GM18526 (cell line): ENCODE results near the gene BTRC.

ENCODE experiments used
- POLR2A ChIP-seq: IDR thresholded peaks from 3 replicates; pipeline ENCODE4 v1.6.1; 2011; ENCODE audit not compliant: insufficient read length; ENCODE audit errors: extremely low read depth

The BTRC gene

DNA sequence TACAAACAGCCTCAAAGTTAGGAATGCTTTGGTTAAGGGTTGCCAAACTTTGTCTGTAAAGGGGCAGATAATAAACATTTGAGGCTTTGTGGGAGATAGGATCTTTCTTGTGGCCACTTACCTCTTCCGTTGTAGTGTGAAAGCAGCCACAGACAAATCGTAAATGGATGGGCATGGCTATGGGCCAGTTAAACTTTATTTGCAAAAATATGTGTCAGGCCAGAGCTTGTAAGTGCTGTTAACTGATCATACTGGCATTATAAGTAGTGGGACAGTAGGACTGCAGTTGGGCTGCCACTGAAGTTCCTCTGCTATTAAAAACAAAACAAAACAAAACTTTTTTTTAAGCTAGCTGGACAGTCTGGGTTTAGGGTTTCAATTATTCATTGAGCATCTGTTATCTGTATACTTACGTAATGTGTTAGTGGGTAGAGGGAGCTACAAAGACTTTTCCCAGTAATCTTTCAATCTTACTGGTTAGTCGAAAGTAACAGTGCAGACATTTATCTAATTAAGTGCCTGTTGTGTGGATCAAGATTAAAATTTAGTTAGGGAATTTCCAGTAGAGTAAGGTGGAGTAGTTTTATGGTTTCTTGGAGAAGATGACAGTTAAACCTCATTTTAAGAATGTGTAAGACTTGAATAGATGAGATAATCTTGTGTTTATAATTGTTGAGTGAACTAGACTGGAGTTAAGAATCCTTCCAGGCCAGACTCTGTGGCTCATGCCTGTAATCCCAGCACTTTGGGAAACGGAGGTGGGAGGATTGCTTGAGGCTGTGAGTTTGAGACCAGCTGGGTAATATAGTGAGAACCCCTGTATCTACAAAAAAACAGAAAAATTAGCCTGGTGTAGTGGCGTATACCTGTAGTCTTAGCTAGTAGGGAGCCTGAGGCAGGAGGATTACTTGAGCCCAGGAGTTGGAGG lies 100.1 kb downstream of the BTRC start:
- TF ChIP-seq POLR2A: no peak

DNA sequence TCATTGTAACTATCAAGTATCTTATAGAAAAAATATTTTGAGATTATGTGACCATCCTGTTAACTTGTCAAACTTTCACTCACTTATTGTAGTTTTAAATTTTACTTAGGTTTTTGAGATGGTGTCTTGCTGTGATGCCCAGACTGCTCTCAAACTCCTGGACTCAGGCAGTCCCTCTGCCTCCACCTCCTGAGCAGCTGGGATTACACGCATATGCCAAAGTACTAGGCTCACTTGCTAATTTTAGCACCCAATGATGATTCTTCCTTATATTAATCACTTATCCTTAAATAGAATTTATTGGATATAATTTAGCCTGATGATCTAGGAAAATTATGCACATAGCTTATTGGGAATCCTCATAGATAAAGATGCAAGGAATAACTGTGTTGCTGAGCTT lies 104.9 kb downstream of the BTRC start:
- no peak for TF ChIP-seq POLR2A

GRCh38 chr10:101464082-101464481 lies 110.1 kb downstream of the BTRC start:
- no peak for TF ChIP-seq POLR2A

GRCh38 chr10:101464599-101464998 lies 110.6 kb downstream of the BTRC start:
- no peak for TF ChIP-seq POLR2A

- no peak for TF ChIP-seq POLR2A
Measured at GRCh38 chr10:101466016-101466912, 112.3 kb downstream of the BTRC start.

- TF ChIP-seq POLR2A: no peak
Measured at GRCh38 chr10:101467286-101467770, 113.4 kb downstream of the BTRC start.

DNA sequence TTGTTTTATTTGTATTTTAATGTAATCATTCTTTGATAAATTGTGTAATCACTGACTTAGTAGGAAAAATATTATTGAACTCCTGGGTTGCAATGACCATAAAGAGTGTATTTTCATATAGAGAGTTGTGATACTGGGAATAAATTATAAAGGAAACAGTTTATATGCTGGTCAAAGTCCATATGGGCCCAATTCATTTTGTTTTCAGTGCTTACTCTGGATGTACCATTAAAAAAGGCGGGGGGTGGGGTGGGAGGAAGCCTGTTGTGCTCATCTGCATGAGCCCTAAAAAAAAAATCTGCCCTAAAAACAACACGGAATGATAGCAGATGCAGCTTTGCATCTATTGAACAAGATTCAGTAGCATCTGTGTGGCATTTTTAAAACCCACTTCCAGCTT lies 114.2 kb downstream of the BTRC start:
- TF ChIP-seq POLR2A: no peak

DNA sequence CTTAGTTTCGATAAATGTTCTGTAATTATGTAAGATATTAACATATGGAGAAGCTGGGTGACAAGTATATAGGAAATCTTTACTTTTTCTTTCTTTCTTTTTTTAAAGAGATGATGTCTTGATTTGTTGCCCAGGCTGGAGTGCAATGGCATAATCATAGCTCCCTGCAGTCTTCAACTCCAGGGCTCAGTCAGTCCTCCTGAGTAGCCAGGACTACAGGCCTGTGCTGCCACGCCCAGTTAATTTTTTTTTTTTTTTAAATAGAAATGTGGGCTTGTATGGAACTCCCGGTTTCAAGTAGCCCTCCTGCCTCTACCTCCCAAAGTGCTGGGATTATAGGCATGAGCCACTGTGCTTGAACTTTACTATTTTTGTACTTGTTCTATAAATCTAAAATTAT lies 122.4 kb downstream of the BTRC start:
- TF ChIP-seq POLR2A: no peak

DNA sequence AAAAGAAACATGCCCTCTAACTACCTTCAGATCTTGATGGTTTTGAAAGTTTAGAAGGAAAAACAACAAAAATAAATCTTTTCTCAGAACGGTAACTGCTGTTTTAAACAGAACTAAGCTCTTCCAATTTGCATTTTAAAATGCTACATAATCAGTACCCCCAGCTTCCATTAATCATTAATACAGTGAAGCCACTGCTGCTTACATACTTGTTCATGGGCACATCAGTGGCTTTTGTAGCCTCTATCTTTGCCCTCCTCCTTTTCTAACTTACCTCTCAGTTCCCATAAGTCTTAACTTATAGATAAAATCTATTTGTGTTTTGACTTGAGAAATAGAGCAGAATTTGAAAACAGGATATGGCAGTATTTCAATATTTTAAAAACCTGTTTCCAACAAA lies 125.0 kb downstream of the BTRC start:
- no peak for TF ChIP-seq POLR2A

DNA sequence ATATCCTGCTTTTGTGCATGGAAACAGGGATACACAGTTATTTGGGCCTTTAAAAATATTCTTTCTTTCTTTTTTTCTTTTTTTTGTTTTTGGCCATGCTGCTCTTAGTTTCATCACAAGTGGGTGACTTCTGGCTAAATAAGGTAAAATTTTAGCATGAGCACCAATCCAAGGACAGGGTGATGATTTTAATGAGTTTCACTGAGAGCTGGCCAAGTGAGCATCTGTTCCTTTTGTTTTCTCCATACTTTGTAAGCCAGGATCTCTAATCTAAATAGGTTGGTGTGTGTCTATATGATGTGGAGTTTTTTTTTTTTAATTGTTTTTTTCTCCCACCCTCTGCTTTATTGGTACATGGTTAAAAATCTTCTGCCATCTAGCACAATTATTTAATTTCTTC lies 127.3 kb downstream of the BTRC start:
- TF ChIP-seq POLR2A: no peak

DNA sequence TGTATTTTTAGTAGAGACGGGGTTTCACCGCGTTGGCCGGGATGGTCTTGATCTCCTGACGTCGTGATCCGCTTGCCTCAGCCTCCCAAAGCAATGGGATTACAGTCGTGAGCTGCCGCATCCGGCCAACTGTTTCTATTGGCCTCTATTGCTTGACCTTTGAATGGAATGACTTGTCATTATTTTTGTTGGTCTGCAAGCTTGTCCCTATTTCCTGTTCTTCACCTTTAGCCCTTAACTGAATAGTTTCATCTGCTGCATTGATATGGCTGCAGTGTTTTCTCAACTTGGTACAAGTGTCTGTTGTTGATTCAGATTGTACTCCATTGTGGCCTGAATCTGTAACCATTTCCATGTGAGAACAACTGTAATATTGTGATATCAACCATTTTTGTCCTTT lies 128.6 kb downstream of the BTRC start:
- no peak for TF ChIP-seq POLR2A

DNA sequence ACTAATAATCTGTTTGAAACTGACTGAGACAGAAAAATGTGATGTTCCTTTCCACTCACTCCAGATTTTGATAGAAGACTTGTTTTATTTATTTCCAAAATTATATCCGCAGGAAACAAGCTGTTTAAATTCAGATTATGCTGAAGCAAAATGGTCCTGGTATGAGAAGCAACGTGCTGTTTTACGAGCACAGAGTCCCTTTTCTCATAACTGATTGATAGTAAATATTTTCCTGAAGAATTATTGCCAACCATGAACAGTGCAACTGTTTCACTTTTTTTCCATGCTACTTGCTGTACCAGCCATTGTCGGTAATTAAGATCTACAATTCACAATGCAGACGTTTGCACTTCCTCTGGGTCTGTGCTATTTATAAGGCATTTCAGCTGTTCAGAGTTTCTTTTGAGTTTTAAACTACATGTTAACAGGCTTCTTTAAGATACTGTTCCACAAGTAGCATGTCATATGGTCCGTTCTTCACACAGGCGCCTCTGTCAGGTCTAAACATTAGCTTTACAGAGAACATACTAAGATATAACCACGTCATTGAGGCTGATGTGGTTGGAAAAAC lies 130.3 kb downstream of the BTRC start:
- no peak for TF ChIP-seq POLR2A

DNA sequence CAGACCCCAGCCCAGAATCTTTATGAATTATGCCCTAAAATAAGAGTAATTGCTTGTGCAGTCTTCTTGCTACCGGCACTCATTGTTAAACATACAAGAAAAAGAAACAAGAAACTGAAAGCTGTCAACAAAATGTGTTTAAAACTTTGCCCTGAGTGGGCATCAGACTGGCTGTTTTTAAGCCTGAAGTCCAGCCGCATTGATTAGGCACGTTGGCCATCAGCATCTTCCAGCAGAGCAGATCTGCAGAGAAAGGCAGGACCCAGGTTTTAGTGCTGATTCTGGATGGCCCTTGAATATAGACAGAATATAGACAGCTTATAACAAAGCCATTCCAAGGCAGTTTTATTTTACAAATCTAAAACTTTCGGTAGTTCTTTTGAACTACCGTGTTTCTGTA lies 131.2 kb downstream of the BTRC start:
- TF ChIP-seq POLR2A: no peak

GRCh38 chr10:101485681-101486554 lies 132.0 kb downstream of the BTRC start:
- TF ChIP-seq POLR2A: no peak

DNA sequence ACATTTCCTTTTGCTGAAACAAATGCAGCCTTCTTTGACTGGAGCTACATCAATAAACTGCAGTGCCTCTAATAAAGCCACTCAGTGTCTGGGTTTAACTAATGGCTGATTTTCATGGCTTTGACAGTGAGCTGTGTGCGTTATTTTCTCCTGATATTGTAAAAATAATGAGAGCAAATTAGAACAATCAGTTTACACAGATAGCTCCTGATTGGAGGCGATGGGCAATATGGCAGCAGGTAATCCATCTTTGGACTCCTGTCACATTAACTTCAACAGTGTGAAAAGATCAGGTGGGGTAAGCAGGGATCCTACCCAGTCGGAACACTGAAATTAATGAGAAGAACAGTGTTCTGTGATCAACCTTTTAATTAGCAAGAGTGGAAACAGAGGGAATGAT lies 133.4 kb downstream of the BTRC start:
- TF ChIP-seq POLR2A: no peak
